HG02798 (cell line): ENCODE data around the gene GBX2.

Experiments
- ATAC-seq: cut with Tn5 transposase; IDR thresholded peaks from one replicate; pipeline ENCODE4 v1.9.1; 2021; ENCODE audit warnings: mild to moderate bottlenecking; ENCODE audit not compliant: unreplicated experiment, poor library complexity

GBX2 gene

DNA sequence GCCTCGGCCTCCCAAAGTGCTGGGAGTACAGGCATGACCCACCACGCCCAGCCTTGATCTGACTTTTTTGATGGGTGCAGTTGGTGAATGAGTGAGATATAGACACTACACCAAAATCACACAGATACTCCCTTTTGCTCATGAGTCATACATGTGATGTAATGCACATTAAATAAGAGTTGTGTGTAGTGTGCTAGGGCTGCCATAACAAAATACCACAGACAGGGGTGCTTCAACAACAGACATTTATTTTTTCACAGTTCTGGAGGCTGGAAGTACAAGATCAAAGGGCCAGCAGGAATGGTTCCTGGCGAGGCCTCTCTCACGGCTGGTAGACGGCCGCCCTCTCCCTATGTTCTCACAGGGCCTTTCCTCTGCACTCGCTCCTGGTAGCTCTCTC, 46.6 kb downstream of the GBX2 start:
- ATAC-seq = no peak

DNA sequence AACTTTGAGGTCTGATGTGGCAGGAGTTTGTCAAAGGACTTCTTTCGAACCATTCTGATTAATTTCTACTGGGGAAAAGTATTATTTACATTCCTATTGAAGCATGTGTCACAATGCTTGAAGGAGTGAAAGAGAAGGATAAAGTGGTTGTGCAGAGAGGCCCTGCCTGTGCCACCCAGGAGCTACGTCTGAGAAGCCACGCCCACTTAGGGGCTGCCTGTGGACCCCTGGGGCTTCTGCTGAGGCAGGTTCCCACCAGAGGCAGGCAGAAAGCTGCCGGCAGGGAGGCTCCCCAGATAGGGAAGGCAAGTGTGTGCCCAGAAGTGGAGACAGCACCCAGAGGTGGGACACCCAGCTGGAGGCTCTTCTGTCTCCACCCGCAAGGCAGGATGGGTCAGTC, 47.4 kb downstream of the GBX2 start:
- no peak for ATAC-seq

DNA sequence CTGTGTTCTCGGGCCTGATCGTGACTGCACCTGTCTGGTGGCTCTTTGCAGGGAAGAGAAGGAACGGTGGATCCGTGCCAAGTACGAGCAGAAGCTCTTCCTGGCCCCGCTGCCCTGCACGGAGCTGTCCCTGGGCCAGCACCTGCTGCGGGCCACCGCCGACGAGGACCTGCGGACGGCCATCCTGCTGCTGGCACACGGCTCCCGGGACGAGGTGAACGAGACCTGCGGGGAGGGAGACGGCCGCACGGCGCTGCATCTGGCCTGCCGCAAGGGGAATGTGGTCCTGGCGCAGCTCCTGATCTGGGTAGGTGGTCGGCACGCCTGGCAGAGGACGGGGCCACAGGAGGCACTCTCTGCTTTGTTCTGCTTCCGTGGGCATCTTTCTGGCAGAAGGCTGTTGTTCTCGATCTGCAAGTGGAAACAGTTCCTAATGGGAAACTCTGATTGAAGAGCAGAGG, 48.0 kb downstream of the GBX2 start:
- no peak for ATAC-seq

DNA sequence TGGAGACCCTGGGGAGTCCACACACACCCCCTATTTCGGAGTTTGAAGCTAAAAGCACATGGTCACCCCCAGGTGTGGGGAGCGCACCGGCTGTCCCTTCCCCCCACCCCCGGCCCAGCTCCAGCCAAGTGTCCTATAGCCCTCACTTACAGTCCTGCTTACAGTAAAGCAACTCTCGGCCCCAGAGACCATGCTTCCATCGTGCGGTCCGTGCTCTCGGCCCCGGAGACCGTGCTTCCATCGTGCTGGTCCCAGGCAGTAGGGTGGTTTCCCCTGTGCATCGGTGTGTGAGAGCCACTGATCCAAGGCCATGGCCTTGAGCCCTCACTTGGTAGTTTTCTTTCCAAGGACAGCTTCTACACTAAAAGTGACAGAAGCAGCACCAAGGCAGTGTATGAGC, 48.7 kb downstream of the GBX2 start:
- ATAC-seq = no peak

DNA sequence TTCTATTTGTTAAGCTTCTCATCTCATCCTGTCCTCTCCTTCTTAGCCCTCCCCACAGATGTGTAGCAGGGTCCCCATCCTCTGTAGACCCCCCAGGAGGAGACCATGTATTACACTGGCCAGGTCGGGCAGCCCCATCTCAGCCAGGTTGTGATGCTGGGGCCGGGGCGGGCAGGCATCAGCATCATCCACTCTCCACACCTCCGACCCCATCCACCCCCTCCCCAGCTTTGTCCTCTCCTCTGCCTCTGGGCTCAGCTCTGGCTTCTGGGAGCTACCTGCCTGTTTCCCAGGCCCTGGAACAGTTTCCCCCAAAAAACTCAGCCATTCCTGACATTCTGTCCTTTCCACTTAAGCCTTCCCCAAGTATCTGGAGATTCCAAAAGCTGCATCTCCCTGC, 49.2 kb downstream of the GBX2 start:
- ATAC-seq = no peak

DNA sequence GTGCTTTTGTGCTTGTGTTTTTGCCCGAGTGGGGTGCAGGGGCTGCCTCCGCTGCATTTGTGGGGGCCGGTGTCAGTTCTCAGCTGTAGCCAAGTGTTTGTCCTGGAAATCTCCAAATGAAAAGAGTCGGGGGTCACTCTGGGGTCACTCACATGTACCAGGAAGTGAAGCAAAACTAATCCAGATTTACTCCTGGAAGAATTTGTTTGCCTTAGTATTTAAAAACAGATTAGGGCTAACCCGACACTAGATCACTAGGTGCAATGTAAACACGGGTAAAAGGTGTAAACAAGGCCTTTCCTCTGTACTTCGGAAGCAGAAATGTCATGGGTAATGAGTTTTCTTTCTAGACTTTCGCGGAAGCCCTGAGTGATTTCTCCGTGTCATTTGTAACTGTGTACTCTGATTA, 50.3 kb downstream of the GBX2 start:
- ATAC-seq = no peak

DNA sequence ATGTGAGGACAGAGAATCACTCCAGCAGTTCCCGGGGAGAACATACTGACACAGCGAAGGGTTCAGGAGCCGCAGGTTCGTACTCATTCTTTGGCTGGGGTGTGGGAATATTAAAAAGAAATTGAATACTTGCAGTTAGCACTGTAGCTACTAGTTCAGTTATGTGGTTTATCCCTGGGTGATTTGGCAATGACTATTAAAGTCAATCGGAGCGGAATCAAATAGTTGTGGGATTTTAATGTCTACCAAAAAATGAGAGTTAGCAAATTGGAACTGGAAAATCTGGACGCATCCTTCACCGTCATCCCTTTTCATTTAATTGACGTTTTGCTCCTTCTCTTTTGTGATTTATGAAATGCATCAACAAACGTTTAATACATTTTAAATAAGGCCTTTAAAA, 50.8 kb downstream of the GBX2 start:
- ATAC-seq = no peak
